Endodermal cell (in vitro differentiated cells): ENCODE measurements around the gene DNAJC18. TPM values are rescaled to one million over a fixed set of nuclear protein-coding genes. Genes with fewer than 3 reads are reported as not detected.
A peak's percentile ranks its signal among the peaks of the same experiment; 100 is the strongest.
"Not testable (repeated sequence)": the region's sequence is repeated elsewhere in the genome, so short reads cannot be mapped to it uniquely, and the experiment has no call there.

Experiments
- DNase-seq: peaks from one replicate; pipeline ENCODE4 v3.0.0-alpha.2; 2017
- H3K27ac ChIP-seq: 2 replicates; pipeline ENCODE4 v1.5.1; 2013; ENCODE audit warnings: mild to moderate bottlenecking, low read depth, low read length, moderate library complexity
- H3K27me3 ChIP-seq: 2 replicates; pipeline ENCODE4 v1.6.1; 2013; ENCODE audit warnings: mild to moderate bottlenecking, low read length, moderate library complexity; ENCODE audit not compliant: insufficient read depth, control insufficient read depth, poor library complexity, severe bottlenecking
- H3K36me3 ChIP-seq: 2 replicates; pipeline ENCODE4 v1.7.0; 2013; ENCODE audit warnings: mild to moderate bottlenecking, low read length, moderate library complexity; ENCODE audit not compliant: control insufficient read depth, insufficient read depth
- H3K4me1 ChIP-seq: one replicate; pipeline ENCODE4 v1.7.0; 2013; ENCODE audit warnings: low read length; ENCODE audit not compliant: control insufficient read depth, insufficient read depth
- H3K4me3 ChIP-seq: 2 replicates; pipeline ENCODE4 v1.5.1; 2013; ENCODE audit warnings: mild to moderate bottlenecking, low read length, moderate library complexity
- H3K9ac ChIP-seq: 2 replicates; pipeline ENCODE4 v1.6.1; 2013; ENCODE audit warnings: mild to moderate bottlenecking, low read length, moderate library complexity; ENCODE audit not compliant: poor library complexity, severe bottlenecking; ENCODE audit errors: extremely low read depth
- H3K9me3 ChIP-seq: 2 replicates; pipeline ENCODE4 v1.6.1; 2013; ENCODE audit warnings: mild to moderate bottlenecking, low read length, moderate library complexity; ENCODE audit not compliant: control insufficient read depth
- H3K27ac Mint-ChIP-seq: 2 replicates; pipeline ENCODE4 v1.8.0; 2020; ENCODE audit warnings: mixed read lengths
- H3K27me3 Mint-ChIP-seq: 2 replicates; pipeline ENCODE4 v1.8.0; 2021; ENCODE audit warnings: mild to moderate bottlenecking, mixed read lengths; ENCODE audit not compliant: insufficient read depth
- H3K36me3 Mint-ChIP-seq: 2 replicates; pipeline ENCODE4 v1.8.0; 2020; ENCODE audit warnings: low read depth, mixed read lengths
- H3K4me1 Mint-ChIP-seq: 2 replicates; pipeline ENCODE4 v1.8.0; 2020; ENCODE audit warnings: mixed read lengths
- H3K4me3 Mint-ChIP-seq: 2 replicates; pipeline ENCODE4 v1.8.0; 2020; ENCODE audit warnings: mild to moderate bottlenecking, moderate library complexity, mixed read lengths
- H3K9me3 Mint-ChIP-seq: 2 replicates; pipeline ENCODE4 v1.8.0; 2020; ENCODE audit warnings: mild to moderate bottlenecking, mixed read lengths
- WGBS, 2 experiments: methylation state at CpG; one replicate each; pipeline versions ENCODE4 v1.1.5 to v1.1.7; 2013; ENCODE audit warnings: missing lambda C conversion rate in 2 of 2, mixed read lengths in 1 of 2; ENCODE audit not compliant: insufficient coverage in 1 of 2, insufficient read length in 1 of 2; 5-methylcytosine and 5-hydroxymethylcytosine counted together
- total RNA-seq, 2 donors: library from RNA; stranded (reverse); fragmentation: NEBNext Ultra II Directional in 1 of 2; extraction: Animal tissue kit (Norgen Biotek cat#: 25700) in 1 of 2; gene quantifications; 2 replicates in 1 of 2; 3 replicates in 1 of 2; pipeline ENCODE4 v1.2.1, GENCODE V29; 2021
- TF ChIP-seq, protein P1 (sequence below): fragments of 200-600 bp; sonication (generic); conservative IDR thresholded peaks from 2 replicates; pipeline ENCODE4 v1.5.0; 2021; ENCODE audit warnings: antibody characterized with exemption, mild to moderate bottlenecking

Gene DNAJC18
- total RNA-seq, 2 donors from 2014 or later, result 21.8 to 26.6 TPM

DNA sequence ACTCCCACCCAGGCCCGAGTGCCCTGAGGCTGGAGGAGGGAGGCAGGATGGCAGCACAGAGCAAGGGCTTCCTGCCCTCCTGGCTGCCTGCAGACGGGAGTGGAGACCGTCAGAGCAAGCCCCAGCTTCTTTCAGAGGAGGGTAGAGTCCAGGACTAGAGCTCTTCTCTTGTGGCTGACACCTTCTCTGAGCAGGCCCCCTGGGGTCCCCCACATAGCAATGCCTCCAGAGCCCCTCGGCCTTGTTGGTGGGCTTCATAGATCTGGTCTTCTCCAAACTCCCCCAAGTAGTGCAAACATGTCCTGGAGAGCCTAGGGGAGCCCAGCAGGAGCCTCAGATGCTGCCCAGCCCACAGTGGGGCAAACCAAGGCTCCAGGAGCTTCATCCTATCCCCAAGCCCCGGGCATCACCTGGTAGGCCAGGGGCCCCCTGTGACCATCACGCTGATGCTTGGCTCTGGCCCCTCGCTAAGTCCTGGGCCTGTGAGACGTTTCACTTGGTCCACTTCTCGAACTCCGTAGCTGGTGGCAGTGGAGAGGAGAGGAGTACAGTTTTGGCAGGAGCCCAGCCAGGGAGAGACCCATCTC is 51.6 kb downstream of the DNAJC18 start:
- Histone ChIP-seq H3K36me3 (no peaks in the 10 kb centered on the region), H3K27me3 (peaks cover under 1% of the 10 kb centered on the region), H3K4me1 (peaks cover 1% of the 10 kb centered on the region), H3K4me3 (no peak overlapping the region), H3K9me3 (no peaks in the 10 kb centered on the region), H3K9ac (no peak overlapping the region), H3K27ac (no peak overlapping the region)
- TF ChIP-seq, protein P1, sequence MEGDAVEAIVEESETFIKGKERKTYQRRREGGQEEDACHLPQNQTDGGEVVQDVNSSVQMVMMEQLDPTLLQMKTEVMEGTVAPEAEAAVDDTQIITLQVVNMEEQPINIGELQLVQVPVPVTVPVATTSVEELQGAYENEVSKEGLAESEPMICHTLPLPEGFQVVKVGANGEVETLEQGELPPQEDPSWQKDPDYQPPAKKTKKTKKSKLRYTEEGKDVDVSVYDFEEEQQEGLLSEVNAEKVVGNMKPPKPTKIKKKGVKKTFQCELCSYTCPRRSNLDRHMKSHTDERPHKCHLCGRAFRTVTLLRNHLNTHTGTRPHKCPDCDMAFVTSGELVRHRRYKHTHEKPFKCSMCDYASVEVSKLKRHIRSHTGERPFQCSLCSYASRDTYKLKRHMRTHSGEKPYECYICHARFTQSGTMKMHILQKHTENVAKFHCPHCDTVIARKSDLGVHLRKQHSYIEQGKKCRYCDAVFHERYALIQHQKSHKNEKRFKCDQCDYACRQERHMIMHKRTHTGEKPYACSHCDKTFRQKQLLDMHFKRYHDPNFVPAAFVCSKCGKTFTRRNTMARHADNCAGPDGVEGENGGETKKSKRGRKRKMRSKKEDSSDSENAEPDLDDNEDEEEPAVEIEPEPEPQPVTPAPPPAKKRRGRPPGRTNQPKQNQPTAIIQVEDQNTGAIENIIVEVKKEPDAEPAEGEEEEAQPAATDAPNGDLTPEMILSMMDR, result no peak
- Mint-ChIP-seq H3K4me1 (peaks cover 24% of the 10 kb centered on the region), H3K27me3 (peaks cover 8% of the 10 kb centered on the region), H3K4me3 (no peak overlapping the region), H3K36me3 (no peaks in the 10 kb centered on the region), H3K9me3 (no peaks in the 10 kb centered on the region), H3K27ac (no peak overlapping the region)
- DNase-seq, result peak; percentile 43
- 85 to 87% methylated on average over 4 to 10 of the region's 10 CpGs for WGBS, 2 experiments

DNA sequence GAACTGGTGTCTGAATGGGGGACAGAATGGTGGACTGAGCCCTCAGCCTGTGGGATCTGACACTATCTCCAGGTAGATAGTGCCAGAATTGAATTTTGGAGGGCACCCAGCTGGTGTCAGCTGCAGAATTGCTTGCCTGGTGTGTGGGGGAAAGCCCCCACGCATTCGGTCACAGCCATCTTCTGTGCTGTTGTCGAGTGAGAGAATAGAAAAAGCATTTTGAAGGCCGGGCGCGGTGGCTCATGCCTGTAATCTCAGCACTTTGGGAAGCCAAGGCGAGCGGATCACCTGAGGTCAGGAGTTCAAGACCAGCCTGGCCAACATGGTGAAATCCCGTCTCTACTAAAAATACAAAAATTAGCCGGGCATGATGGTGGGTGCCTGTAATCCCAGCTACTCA is 52.4 kb downstream of the DNAJC18 start:
- H3K4me1 ChIP-seq, H3K27ac Mint-ChIP-seq, H3K4me3 Mint-ChIP-seq, H3K9ac ChIP-seq, H3K4me3 ChIP-seq, DNase-seq, H3K36me3 Mint-ChIP-seq, H3K27me3 ChIP-seq, H3K9me3 Mint-ChIP-seq, H3K9me3 ChIP-seq, H3K36me3 ChIP-seq, H3K27ac ChIP-seq, H3K27me3 Mint-ChIP-seq: not testable (repeated sequence)
- H3K4me1 Mint-ChIP-seq, result peaks cover 32% of the 10 kb centered on the region
- WGBS, 2 experiments, result 90 to 96% methylated on average over 6 to 9 of the region's 10 CpGs

DNA sequence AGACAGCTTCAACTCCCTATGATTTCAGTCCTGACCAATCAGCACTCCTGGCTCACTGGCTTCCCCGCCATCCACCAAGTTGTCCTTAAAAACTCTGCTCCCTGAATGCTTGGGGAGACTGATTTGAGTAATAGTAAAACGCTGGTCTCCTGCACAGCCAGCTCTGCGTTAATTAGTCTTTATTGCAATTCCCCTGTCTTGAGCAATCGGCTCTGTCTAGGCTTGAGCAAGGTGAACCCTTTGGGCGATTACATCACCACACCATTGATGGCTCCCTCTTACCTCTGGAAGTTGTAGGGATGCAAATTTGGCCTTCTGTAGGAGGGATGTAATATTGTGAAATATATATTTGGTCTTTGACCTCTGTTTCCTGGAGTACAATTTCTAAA is 53.3 kb downstream of the DNAJC18 start:
- H3K4me3 Mint-ChIP-seq, result no peak overlapping the region
- no peaks in the 10 kb centered on the region for H3K36me3 Mint-ChIP-seq
- TF ChIP-seq, protein P1, result no peak

More for the DNA sequence above, 53.3 kb downstream of the DNAJC18 start:
- H3K27ac Mint-ChIP-seq, result no peak overlapping the region
- Histone ChIP-seq H3K9ac (no peak overlapping the region), H3K36me3 (no peaks in the 10 kb centered on the region), H3K4me1 (peaks cover 6% of the 10 kb centered on the region), H3K9me3 (no peaks in the 10 kb centered on the region), H3K27ac (no peak overlapping the region), H3K4me3 (no peak overlapping the region), H3K27me3 (no peaks in the 10 kb centered on the region)
- 87 to 89% methylated on average over 3 to 5 of the region's 5 CpGs for WGBS, 2 experiments
- DNase-seq, result no peak
- H3K27me3 Mint-ChIP-seq, result no peaks in the 10 kb centered on the region
- H3K4me1 Mint-ChIP-seq, result peaks cover 23% of the 10 kb centered on the region
- H3K9me3 Mint-ChIP-seq, result no peaks in the 10 kb centered on the region
